Testis (tissue), 2 donors: ENCODE results near the gene ERCC8.

Experiments used
- POLR2A ChIP-seq: fragments of 450-650 bp; IDR thresholded peaks from one replicate; pipeline ENCODE4 v1.6.1; 2017; ENCODE audit warnings: antibody characterized with exemption, mild to moderate bottlenecking, moderate library complexity
- TF ChIP-seq, protein P1 (sequence below), 3 experiments: fragments of 450-650 bp in 2 of 3; fragments of 200-600 bp in 1 of 3; sonication (generic) in 1 of 3; IDR thresholded peaks; one replicate each; pipeline ENCODE4 v1.5.1; 2016 to 2019; ENCODE audit warnings: antibody characterized with exemption in 3 of 3, mild to moderate bottlenecking in 2 of 3, moderate library complexity in 1 of 3

- TF ChIP-seq, protein P1, sequence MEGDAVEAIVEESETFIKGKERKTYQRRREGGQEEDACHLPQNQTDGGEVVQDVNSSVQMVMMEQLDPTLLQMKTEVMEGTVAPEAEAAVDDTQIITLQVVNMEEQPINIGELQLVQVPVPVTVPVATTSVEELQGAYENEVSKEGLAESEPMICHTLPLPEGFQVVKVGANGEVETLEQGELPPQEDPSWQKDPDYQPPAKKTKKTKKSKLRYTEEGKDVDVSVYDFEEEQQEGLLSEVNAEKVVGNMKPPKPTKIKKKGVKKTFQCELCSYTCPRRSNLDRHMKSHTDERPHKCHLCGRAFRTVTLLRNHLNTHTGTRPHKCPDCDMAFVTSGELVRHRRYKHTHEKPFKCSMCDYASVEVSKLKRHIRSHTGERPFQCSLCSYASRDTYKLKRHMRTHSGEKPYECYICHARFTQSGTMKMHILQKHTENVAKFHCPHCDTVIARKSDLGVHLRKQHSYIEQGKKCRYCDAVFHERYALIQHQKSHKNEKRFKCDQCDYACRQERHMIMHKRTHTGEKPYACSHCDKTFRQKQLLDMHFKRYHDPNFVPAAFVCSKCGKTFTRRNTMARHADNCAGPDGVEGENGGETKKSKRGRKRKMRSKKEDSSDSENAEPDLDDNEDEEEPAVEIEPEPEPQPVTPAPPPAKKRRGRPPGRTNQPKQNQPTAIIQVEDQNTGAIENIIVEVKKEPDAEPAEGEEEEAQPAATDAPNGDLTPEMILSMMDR (IDR thresholded peaks at IDR 0.05), result no peak
- TF ChIP-seq POLR2A, result no peak
Observed at GRCh38 chr5:60852317-60852716, 92.6 kb downstream of the ERCC8 start.
